CD8-positive, alpha-beta memory T cell (primary cell): Measurements from ENCODE around the gene TMEM9. TPM values are rescaled to one million over a fixed set of nuclear protein-coding genes. Genes with fewer than 3 reads are reported as not detected.

ENCODE experiments used
- CTCF ChIA-PET: fragments of 350-600 bp; sonication (Branson Sonifier 250); formaldehyde crosslinking; loops from one replicate; lab custom pipeline; 2021; ENCODE audit warnings: antibody characterized with exemption; lab: Charles Lee
- POLR2A ChIA-PET: fragments of 350-600 bp; sonication (Branson Sonifier 250); formaldehyde crosslinking; loops from one replicate; lab custom pipeline; 2021; ENCODE audit warnings: antibody characterized with exemption; lab: Charles Lee
- DNase-seq, 5 donors: peaks; one replicate each; pipeline versions ENCODE4 v3.0.0 to v3.0.0-alpha.2; 2020 to 2022; ENCODE audit warnings: mixed read lengths in 1 of 5
- H3K27ac ChIP-seq: one replicate; pipeline ENCODE4 v1.7.0; 2013; ENCODE audit warnings: low read depth, mild to moderate bottlenecking, low read length, moderate library complexity
- H3K27me3 ChIP-seq: 2 replicates; pipeline ENCODE4 v1.7.0; 2013; ENCODE audit warnings: low read length, mild to moderate bottlenecking; ENCODE audit not compliant: insufficient read depth, poor library complexity, severe bottlenecking
- H3K36me3 ChIP-seq: 2 replicates; pipeline ENCODE4 v1.7.0; 2013; ENCODE audit warnings: mild to moderate bottlenecking, low read length, moderate library complexity; ENCODE audit not compliant: insufficient read depth
- H3K4me1 ChIP-seq: 2 replicates; pipeline ENCODE4 v1.7.0; 2013; ENCODE audit warnings: mild to moderate bottlenecking, low read length, moderate library complexity; ENCODE audit not compliant: insufficient read depth
- H3K4me3 ChIP-seq: 2 replicates; pipeline ENCODE4 v1.7.0; 2013; ENCODE audit warnings: mild to moderate bottlenecking, low read length
- H3K9me3 ChIP-seq: 2 replicates; pipeline ENCODE4 v1.7.0; 2013; ENCODE audit warnings: mild to moderate bottlenecking, low read length
- H3K27ac Mint-ChIP-seq, 8 donors: one replicate each; pipeline ENCODE4 v1.8.0; 2020 to 2021; ENCODE audit warnings: mixed read lengths in 8 of 8, mild to moderate bottlenecking in 6 of 8, inconsistent platforms in 3 of 8, moderate library complexity in 3 of 8
- H3K27me3 Mint-ChIP-seq, 2 donors: one replicate each; pipeline ENCODE4 v1.8.0; 2020 to 2021; ENCODE audit warnings: mixed read lengths in 2 of 2, mild to moderate bottlenecking in 1 of 2, moderate library complexity in 1 of 2
- H3K36me3 Mint-ChIP-seq, 3 donors: one replicate each; pipeline ENCODE4 v1.8.0; 2020 to 2021; ENCODE audit warnings: mixed read lengths in 3 of 3, inconsistent platforms in 1 of 3, mild to moderate bottlenecking in 1 of 3
- H3K4me1 Mint-ChIP-seq, 3 donors: one replicate each; pipeline ENCODE4 v1.8.0; 2020 to 2021; ENCODE audit warnings: mixed read lengths in 3 of 3, inconsistent platforms in 1 of 3, mild to moderate bottlenecking in 1 of 3
- H3K4me3 Mint-ChIP-seq, 7 donors: one replicate each; pipeline ENCODE4 v1.8.0; 2020 to 2021; ENCODE audit warnings: mixed read lengths in 7 of 7, mild to moderate bottlenecking in 6 of 7, moderate library complexity in 4 of 7, inconsistent platforms in 2 of 7
- H3K9me3 Mint-ChIP-seq, 5 donors: one replicate each; pipeline ENCODE4 v1.8.0; 2020 to 2022; ENCODE audit warnings: mixed read lengths in 5 of 5, mild to moderate bottlenecking in 3 of 5, moderate library complexity in 2 of 5, inconsistent platforms in 1 of 5
- polyA plus RNA-seq: library from polyadenylated mRNA; unstranded; fragments of 300-500 nt; fragmentation: Illumina TruSeq; gene quantifications from one replicate; pipeline ENCODE4 v1.2.3, GENCODE V29; 2021
- total RNA-seq, 2 experiments: library from RNA; stranded (reverse); gene quantifications; one replicate each; pipeline ENCODE4 v1.2.3, GENCODE V29; 2021

TMEM9 gene
- total and polyA plus RNA-seq, 3 experiments from 2014 or later: 16.3 to 32.8 (median 17.1) TPM

DNA sequence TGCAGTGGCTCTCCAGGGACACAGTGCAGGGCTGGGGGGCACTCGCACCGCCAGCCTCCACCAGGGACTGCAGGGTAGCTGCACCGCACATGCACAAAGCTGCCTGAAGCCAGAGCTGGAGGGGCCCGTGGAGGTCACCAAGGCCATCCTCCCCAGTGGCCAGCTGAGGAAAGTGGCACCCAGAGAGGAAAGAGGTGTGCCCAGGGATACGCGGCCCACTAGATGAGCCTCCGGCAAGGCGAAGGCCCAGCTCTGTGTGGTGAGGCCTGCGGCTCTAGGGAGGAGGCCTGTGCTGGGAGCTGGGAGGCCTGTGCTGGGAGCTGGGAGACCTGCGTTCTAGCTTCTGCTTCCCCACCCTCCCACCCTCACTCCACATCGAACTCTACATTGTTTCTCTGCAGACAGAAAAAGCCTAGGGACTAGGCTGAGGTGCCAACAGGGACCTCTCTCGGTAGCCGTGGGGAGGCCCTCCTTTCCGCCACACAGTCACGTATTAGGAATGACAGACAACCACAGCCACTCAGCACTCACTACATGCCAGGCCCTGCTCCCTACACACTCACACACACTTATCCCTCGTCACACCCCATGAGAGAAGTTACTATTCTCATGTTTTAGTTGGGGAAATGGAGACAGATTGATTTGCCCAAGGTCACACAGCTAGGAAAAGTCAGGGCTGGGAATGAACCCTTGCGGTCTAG lies 26.4 kb downstream of the TMEM9 start:
- H3K4me3 Mint-ChIP-seq: no peak overlapping the region
- H3K9me3 Mint-ChIP-seq: no peaks in the 10 kb centered on the region
- no peaks in the 10 kb centered on the region for H3K4me1 Mint-ChIP-seq
- no peak overlapping the region for H3K27ac ChIP-seq
- ChIA-PET POLR2A (no interaction called here), CTCF (no interaction called here)
- no peaks in the 10 kb centered on the region for H3K9me3 ChIP-seq
- DNase-seq: peak in 1 of 5 donors; percentile 30
- peaks cover 6 to 42% of the 10 kb centered on the region in 2 donors for H3K27me3 Mint-ChIP-seq
- no peaks in the 10 kb centered on the region for H3K36me3 Mint-ChIP-seq
- no peaks in the 10 kb centered on the region for H3K4me1 ChIP-seq
- H3K27ac Mint-ChIP-seq: no peak overlapping the region
- peaks cover 15% of the 10 kb centered on the region for H3K27me3 ChIP-seq
- H3K4me3 ChIP-seq: no peak overlapping the region
- no peaks in the 10 kb centered on the region for H3K36me3 ChIP-seq

DNA sequence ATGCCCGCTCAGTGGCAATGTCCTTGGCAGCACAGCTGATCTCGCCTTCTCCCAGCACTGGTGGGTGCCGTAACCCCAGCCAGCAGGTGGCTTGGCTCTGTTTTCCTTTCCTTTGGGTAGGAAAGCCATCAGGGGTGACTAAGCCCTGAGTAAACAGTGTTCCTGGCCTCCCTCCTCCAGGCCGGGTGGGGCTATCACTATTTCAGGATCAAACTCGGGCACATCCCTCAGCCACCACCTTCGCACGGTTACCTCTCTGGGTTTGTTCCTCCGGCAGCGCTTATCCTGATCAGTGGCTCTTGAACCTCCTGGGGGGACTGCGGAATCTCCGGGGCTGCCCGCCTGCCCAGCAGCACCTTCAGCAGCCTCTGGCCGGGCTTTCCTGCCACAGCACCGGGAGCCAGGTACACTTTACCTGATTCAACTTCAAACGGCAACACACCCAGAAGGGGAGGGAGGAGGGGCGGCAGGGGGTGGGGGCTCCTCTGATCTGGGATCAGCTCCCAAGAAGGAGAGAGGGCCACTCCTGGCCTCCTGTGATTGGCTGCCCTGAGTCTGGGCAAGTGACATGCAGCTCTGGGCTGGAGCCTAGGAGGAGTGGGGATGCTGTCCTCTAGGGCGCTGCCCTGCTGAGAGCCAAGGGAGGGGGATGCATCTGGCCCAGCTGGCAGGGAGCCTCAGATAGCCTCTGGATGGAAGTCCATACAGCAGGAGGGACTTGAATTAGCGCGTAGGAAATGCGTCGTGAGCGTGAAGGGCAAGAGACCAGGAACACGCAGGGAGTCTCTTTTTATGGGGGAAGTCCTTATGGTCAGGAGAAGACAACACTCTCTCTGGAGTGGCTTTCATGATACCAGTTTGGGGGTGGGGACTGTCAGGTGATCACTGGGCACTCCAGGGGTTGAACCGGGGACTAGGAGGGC lies 27.2 kb downstream of the TMEM9 start, which contains the start of gene ASCL5:
Gene ASCL5 (minus strand): TSS at position 353 of the 923 bp plus-strand sequence. CDS start 11,812 bp downstream, outside the sequence.
- H3K27me3 Mint-ChIP-seq: peaks cover 8 to 44% of the 10 kb centered on the region in 2 donors
- no peak within 1 kb of the TSS for H3K27ac ChIP-seq
- POLR2A ChIA-PET: no interaction called here
- H3K27ac Mint-ChIP-seq: no peak within 1 kb of the TSS
- DNase-seq: peak in 1 of 5 donors; percentile 9
- H3K4me1 ChIP-seq: no peaks in the 10 kb centered on the region
- H3K27me3 ChIP-seq: peaks cover 19% of the 10 kb centered on the region
- no peaks in the 10 kb centered on the region for H3K9me3 ChIP-seq
- no peaks in the 10 kb centered on the region for H3K4me1 Mint-ChIP-seq
- CTCF ChIA-PET: no interaction called here
- no peaks in the 10 kb centered on the region for H3K36me3 Mint-ChIP-seq
- H3K9me3 Mint-ChIP-seq: no peaks in the 10 kb centered on the region
- H3K4me3 ChIP-seq: no peak within 1 kb of the TSS
- no peak within 1 kb of the TSS for H3K4me3 Mint-ChIP-seq
- H3K36me3 ChIP-seq: no peaks in the 10 kb centered on the region

DNA sequence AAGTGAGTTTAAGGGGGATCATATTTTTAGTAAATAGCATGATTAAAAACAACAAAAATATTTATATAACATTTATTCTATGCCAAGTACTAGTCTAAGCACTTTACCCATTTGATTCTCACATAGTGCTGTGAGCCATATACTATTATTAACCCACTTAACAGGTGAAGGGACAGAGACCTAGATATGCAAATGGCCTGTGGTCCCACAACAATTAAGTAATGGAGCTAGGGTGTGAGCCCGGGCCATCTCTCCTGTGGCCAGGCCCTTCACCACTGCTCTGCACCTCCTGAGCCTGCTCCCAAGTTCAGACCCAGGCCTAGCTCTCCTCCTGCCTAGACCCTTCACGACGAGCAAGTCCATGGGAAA lies 27.8 kb downstream of the TMEM9 start:
- peak in 1 of 5 donors; percentile 21 for DNase-seq
- H3K4me1 ChIP-seq: no peaks in the 10 kb centered on the region
- peaks cover 19% of the 10 kb centered on the region for H3K27me3 ChIP-seq
- no peak overlapping the region for H3K27ac ChIP-seq
- ChIA-PET CTCF (interaction anchor here (4.4 kb wide), 1 partner anchor 12 kb away, joined by 22 read pairs; no protein-coding TSS in a partner anchor), POLR2A (no interaction called here)
- H3K4me1 Mint-ChIP-seq: no peaks in the 10 kb centered on the region
- H3K9me3 Mint-ChIP-seq: no peaks in the 10 kb centered on the region
- H3K36me3 ChIP-seq: no peaks in the 10 kb centered on the region
- H3K9me3 ChIP-seq: no peaks in the 10 kb centered on the region
- H3K4me3 ChIP-seq: no peak overlapping the region
- no peak overlapping the region for H3K27ac Mint-ChIP-seq
- peaks cover 8 to 47% of the 10 kb centered on the region in 2 donors for H3K27me3 Mint-ChIP-seq
- no peaks in the 10 kb centered on the region for H3K36me3 Mint-ChIP-seq
- H3K4me3 Mint-ChIP-seq: no peak overlapping the region

DNA sequence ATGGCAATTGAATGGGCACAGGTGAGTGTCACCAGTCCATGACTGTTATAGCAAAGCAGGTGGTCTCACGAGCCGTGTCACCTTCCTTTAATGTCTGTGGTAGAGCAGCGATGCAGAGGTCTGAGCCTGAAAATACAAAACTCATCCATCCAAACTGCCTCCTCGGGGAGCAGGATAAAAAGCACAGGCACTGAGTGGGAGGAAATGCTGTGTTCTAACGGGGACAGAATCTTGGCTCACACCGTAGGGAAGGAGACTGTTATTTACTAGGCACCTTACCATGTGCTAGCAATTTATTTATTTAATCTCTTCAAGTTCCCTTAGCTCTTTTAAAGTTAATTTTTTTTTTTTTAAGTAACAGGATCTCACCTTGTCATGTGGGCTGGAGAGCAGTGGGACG lies 28.5 kb downstream of the TMEM9 start:
- H3K27ac ChIP-seq: no peak overlapping the region
- Mint-ChIP-seq H3K27ac (no peak overlapping the region), H3K27me3 (peaks cover 8 to 47% of the 10 kb centered on the region in 2 donors), H3K36me3 (no peaks in the 10 kb centered on the region), H3K4me1 (no peaks in the 10 kb centered on the region), H3K4me3 (no peak overlapping the region), H3K9me3 (no peaks in the 10 kb centered on the region)
- H3K9me3 ChIP-seq: no peaks in the 10 kb centered on the region
- peaks cover 19% of the 10 kb centered on the region for H3K27me3 ChIP-seq
- H3K36me3 ChIP-seq: no peaks in the 10 kb centered on the region
- DNase-seq: no peak
- H3K4me3 ChIP-seq: no peak overlapping the region
- H3K4me1 ChIP-seq: no peaks in the 10 kb centered on the region
- ChIA-PET POLR2A (no interaction called here), CTCF (interaction anchor here (4.4 kb wide), 1 partner anchor 11 kb away, joined by 22 read pairs; no protein-coding TSS in a partner anchor)

DNA sequence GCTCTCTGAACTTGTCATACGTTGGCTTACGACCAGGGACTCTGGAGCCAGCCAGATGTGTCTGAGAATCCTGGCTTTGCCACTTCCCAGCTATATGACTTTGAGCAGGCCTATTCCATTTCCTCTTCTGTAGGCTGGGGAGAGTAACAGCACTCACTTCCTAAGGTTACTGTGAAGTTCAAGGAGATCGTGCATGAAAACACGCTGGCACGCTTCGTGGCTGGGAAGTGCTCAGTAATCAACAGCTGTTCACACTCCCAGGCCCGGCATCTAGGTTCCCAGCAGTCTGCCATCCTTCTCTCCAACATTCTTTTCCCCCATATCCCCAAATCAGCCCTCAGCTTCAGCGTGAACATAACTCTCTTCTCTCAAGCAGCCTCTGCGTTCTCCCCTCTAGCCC lies 29.3 kb downstream of the TMEM9 start:
- Mint-ChIP-seq H3K4me1 (peaks cover under 1 to 4% (median 4%) of the 10 kb centered on the region in 3 donors), H3K27ac (no peak overlapping the region), H3K4me3 (no peak overlapping the region), H3K9me3 (no peaks in the 10 kb centered on the region), H3K27me3 (peaks cover 8 to 47% of the 10 kb centered on the region in 2 donors), H3K36me3 (no peaks in the 10 kb centered on the region)
- ChIA-PET POLR2A (no interaction called here), CTCF (interaction anchor here (4.4 kb wide), 1 partner anchor 10 kb away, joined by 22 read pairs; no protein-coding TSS in a partner anchor)
- H3K4me3 ChIP-seq: no peak overlapping the region
- H3K36me3 ChIP-seq: no peaks in the 10 kb centered on the region
- peaks cover 19% of the 10 kb centered on the region for H3K27me3 ChIP-seq
- H3K9me3 ChIP-seq: no peaks in the 10 kb centered on the region
- DNase-seq: no peak
- H3K27ac ChIP-seq: no peak overlapping the region
- no peaks in the 10 kb centered on the region for H3K4me1 ChIP-seq

DNA sequence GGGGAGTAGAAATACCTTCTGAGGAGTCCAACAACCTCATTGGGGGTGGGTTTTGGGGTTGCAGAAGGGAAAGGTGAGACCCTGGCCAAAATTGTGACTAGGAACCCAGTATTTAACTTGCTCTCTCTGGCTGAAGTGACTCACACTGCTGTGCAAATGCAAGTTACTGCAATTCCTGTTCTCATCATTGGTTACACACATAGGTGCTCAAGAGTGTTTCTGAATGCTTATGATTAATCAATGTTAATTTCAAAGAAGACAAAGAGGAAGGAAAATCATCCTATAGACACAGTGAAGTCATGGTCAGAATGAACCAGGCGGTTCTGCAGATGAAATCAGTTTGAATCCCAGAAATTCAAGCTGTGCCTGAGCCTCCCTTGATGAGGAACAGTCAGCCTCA lies 30.4 kb downstream of the TMEM9 start:
- no peak for DNase-seq
- Histone ChIP-seq H3K27me3 (peaks cover 19% of the 10 kb centered on the region), H3K4me1 (peaks cover 5% of the 10 kb centered on the region), H3K36me3 (no peaks in the 10 kb centered on the region), H3K4me3 (no peak overlapping the region), H3K9me3 (no peaks in the 10 kb centered on the region), H3K27ac (no peak overlapping the region)
- H3K4me1 Mint-ChIP-seq: peaks cover 4 to 15% (median 15%) of the 10 kb centered on the region in 3 donors
- H3K36me3 Mint-ChIP-seq: no peaks in the 10 kb centered on the region
- no peaks in the 10 kb centered on the region for H3K9me3 Mint-ChIP-seq
- no peak overlapping the region for H3K27ac Mint-ChIP-seq
- CTCF ChIA-PET: interaction anchor here (4.4 kb wide), 1 partner anchor 9 kb away, joined by 22 read pairs; no protein-coding TSS in a partner anchor
- POLR2A ChIA-PET: no interaction called here
- peaks cover 8 to 47% of the 10 kb centered on the region in 2 donors for H3K27me3 Mint-ChIP-seq
- H3K4me3 Mint-ChIP-seq: no peak overlapping the region

DNA sequence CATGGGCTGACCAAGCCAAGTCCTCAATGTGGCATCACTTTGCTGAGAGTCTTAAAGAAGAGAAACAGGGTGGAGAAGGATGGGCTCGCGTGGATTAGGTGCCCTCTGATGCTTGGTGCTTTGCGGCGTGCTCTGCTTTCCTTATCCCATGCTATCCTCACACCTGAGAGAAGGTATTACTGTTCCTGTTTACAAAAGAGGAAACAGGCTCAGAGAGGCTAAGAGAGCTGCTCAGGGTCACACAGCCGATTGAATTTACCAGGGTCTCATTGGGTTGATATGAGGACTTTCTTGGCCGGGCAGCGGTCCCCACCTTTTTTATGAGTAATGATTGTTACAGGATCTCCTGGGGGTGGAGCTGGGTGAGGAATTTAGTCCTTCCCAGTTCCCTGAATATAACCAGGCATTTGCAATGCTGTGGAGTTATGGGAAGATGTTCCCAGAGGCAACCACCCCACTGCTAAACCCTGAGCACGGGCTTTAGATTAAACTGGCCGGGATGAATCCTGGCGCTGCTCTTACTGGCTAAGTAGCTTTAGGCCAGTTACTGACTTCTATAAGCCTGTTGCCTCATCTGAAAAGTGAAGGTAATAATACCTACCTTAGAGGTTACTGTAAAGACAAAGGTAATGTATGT lies 31.8 kb downstream of the TMEM9 start:
- Mint-ChIP-seq H3K4me1 (peaks cover 5 to 15% (median 15%) of the 10 kb centered on the region in 3 donors), H3K27ac (no peak overlapping the region), H3K4me3 (no peak overlapping the region), H3K27me3 (peaks cover 8 to 38% of the 10 kb centered on the region in 2 donors), H3K9me3 (no peaks in the 10 kb centered on the region), H3K36me3 (no peaks in the 10 kb centered on the region)
- peaks cover 19% of the 10 kb centered on the region for H3K27me3 ChIP-seq
- H3K36me3 ChIP-seq: no peaks in the 10 kb centered on the region
- peaks cover 5% of the 10 kb centered on the region for H3K4me1 ChIP-seq
- H3K27ac ChIP-seq: no peak overlapping the region
- H3K4me3 ChIP-seq: no peak overlapping the region
- H3K9me3 ChIP-seq: no peaks in the 10 kb centered on the region
- CTCF ChIA-PET: interaction anchor here (4.4 kb wide), 1 partner anchor 8 kb away, joined by 22 read pairs; no protein-coding TSS in a partner anchor
- POLR2A ChIA-PET: no interaction called here
- DNase-seq: no peak
